HG02588 (cell line): Measurements from ENCODE around the gene ADAR.
A peak's percentile ranks its signal among the peaks of the same experiment; 100 is the strongest.

ENCODE experiments used
- ATAC-seq: cut with Tn5 transposase; IDR thresholded peaks from one replicate; pipeline ENCODE4 v1.9.1; 2021; ENCODE audit warnings: mild to moderate bottlenecking, moderate library complexity; ENCODE audit not compliant: unreplicated experiment

The ADAR gene

DNA sequence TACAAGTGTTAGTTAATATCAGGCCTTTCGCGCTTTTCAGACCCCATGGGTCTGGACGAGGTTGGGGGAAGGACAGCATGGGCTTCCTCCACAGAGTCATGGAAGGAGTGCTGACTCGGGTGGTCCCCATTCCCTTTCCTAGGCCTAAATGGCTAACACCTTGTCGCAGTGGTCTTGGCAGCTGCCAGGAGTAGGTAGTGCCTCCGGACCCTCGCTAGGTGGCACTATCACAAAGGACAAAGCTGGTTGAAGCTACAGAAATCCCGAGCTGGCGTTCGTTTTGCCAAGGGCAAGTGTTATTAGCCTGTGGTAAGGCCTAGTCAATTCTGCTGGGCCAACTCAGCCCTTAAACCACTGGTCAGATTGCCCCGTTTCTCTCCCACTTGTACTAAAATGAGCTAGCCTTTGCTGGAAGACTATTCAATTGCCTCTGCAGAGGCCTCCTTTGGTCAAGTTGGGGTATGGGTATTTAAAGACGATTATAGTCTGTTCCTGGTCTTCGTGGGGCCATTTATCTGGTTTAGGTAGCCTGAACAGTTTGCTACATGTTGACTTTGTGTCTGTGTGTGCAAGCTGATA lies 48.4 kb downstream of the ADAR start:
- ATAC-seq: no peak

DNA sequence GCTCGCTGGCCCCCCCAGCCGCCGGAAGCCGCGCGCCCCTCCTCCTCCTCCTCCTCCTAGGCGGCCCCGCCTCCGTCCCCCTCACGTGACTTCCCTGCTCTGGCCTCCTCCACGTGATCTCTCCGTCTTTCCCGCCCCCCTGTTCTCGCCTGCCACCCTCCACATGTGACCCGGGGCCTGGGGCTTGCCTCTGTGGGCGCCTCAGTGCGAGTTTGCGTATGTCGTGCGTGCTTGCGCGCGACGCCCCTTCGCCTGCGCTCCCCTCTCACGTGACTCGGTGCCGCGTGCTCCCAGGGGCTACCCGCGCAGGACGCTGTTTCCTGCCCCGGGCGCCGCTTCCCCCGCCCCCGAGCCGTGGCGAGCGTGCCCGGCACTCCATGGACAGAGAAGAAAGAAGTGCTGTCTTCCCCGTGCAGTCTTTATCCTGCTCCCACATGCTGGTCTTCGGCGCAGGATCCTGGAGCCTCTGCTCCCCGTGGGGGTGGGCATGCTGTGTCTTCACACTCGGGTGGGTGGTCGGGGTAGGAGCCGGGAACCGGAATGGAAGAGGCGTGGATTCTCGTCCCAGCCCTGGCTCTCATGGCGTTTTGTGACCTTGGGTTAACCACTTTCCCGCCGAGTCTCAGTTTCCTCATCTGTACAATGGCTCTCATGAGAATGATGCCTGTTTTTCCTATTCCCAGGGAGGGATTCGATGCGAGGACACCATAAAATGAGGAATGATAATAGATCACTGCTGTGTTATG lies 49.1 kb downstream of the ADAR start:
- peak; percentile 81 for ATAC-seq

DNA sequence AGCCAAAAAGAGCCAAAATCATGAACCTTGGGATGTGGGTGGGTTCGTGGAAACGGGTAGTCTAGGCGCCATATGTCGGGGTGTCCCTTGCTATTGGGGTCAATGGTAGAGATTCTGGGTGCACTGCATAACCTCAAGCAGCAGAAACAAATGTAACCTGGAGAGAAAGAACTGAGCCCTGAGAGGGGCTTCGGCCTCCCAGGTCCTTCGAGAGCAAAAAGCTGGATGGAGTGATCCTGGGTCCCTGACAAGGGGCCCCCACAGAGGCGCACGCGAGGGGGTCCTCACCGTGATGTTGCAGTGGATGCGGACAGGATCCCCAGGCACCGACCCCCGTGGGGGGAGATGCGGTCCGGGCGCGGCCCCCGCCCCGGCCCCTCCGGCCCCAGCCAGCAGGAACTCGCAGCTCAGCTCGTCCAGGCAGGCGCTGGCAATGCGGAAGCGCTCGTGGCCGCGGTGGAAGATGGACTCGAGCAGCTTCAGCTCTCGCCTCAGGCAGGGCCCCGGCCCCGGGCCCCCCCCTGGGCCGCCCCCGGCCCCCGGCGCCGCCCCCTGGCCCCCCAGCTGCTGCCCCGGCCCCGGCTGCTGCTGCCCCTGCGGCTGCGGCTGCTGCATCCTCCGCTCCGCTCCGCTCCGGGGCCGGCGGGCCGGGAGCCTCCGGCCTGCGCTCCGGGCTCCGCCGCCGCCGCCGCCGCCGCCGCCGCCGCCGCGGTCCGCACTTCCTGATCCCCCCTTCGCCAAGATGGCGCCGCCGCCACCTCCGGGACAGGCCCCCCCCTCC lies 49.9 kb downstream of the ADAR start, which contains the start of gene UBE2Q1:
TSS of gene UBE2Q1 (minus strand) at position 724 of the 781 bp plus-strand sequence. CDS start at position 615, 109 bp downstream.
- peak; percentile 12 for ATAC-seq

DNA sequence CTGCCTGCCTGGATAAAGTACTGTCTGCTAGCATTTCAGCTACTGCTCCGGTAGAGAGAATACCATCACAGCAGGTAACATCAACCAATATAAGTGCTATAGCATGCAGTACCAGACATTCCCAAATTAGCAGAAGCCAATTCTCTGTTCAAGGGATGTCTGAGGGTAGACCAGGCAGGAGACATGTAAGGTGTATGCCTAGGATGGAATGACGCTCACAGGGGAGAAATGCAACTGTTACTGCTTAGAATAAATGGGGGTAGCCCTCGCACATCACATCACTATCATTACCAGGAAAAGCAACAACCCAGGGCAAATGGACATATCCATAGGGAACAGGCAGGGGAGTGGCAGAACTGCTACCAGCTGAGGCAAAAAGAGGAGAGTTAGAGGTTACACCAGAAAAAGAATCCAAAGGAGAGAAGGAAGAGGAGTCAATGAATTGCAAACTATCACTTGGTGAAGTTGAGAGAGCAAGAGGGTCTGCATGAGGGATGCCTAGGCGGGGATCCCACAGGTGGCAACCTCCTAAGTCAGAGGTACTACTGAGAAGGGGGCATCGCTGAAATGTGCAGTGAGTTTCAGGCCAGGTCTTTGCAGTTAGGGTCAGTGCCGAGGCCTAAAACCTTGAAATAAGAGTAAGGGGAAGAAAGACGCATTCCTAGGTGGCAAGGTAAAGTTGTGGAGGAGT lies 50.6 kb downstream of the ADAR start:
- no peak for ATAC-seq

DNA sequence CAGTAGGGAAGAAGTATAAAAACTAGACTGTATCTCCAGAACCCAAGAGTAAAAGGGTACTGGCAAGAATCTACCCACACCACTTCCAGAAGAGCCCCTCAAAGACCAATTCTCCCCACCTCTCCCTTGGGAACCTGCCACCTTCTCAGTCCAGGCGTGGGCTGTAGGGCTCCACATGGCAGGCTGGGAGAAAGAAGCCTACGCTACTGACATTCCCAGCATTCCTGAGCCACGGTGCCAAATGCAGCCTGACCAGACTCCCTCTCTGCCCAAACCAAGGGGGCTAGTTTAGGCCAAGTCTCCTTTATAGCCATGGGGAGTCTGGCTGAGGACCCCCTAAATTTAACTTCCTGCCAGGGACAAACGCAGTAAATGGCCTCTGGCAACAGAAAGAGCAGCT lies 51.6 kb downstream of the ADAR start:
- no peak for ATAC-seq

DNA sequence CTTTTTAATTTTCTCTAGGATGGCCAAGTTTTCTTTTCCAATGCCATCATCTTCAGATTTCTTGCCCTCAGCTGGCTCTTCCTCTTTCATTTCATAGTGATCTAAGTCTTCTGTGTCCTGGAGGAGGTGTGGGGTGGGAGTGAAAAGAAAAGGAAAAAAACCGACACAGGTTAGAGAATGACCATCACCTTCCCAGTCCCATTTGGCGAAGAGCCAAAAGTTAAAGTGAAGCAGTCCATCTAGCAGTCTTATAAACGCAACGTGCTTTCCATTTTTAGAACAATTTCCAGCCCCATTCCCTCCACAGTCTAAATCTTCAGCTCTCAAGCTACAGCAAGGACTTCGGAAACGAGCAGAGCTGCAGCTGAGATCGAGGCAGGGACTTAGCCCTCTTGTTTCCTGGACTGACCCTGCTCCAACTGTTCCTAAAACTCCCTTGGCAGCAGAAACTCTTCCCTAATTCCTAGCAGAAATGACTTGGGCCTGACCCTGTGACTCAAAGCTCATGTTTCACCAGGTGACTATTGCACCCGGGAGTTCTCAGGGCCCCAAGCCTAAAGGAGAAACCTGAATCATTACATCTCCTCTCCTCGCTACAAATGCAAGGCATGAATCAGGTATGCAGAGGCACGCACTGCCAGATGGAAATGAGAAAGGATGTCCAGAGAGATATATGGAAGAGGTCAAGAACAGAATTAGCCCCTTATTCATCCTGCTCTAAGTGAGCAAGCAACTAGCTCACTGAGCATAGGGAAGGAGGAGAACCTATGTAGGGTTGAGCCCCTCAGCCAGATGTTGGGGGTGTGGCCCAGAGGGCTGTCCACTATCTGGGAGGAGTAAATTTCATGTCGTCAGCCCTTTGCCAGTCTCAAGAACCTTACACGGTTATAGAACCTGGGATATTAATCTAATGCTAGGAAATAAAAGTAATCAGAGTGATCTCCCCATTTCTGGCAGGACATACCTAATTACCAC lies 54.6 kb downstream of the ADAR start:
- no peak for ATAC-seq

DNA sequence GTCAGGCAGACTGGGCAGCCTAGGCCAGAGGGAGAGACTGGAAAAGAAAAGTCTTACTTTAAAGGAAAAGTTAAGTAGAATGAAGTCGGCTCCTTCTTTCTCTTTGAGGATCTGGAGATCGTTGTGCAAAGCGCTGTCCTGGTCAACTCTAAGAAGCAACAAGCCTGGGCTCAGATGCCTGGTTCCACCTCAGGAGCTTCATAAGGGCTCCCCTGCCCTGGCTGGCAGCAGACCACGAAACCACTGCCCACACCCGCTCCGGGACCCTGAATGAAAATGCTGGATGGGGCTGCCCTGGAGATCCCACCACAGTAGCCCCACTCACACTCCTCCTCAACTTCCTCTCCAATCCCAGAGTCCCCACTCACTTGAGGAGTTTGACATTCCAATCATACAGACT lies 56.0 kb downstream of the ADAR start:
- ATAC-seq: no peak

DNA sequence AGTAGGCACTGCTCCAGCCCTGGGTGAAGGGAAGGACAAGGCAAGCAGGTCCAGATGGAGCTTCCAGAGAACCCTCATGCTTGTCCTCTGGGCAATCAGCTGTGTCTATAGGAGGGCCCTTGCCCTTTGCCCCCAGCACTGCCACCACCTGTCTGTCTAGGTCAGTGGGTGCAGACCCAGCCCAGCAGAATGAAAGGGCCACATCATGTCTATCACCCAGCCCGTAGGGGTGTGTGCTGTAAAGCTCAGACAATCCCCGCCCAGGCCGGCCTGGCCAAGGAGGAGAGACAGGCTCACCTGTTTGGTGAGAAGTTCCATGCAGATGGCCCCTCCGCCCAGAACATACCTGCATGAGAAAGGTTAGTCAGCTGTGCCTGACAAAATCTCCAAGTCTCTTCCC lies 56.5 kb downstream of the ADAR start:
- no peak for ATAC-seq

DNA sequence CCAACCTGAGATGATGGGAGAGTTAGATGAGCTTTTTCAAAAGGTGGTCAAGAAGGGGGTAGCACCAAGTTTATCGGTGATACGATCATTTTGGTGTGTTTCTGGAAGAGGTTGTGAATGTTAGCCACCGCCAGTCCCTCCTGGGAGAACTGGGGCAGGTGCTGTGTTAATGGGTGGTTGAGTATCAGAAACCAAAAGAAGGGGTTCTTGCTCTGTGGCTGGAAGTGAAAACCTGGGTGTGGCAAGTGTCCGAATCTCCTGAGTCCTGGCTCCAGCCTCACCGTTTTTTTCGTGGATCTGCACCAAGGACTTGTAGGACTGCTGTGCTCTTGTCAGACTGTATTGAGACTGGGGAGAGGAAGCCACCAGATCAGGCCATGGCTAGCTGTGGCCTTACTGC lies 57.3 kb downstream of the ADAR start:
- ATAC-seq: no peak

DNA sequence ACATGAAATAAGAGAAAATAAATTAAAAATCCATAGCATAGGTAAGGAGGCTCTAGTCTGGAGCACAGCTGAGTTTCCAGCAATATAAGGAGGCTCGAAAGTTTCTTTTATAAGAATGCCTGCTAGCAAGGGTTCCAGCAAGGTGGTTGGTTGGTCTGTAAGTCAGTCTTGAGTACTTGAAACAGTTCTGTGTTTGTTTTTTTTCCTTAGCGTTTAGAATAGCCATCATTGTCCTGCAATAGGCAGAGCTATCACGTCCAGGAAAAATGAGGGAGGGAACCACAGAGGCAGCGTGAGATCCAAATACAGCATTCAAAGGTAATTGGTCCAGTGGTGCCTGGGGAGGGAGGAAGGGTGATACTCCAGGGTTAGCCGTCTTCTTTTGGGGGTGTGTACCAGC lies 57.9 kb downstream of the ADAR start:
- no peak for ATAC-seq

DNA sequence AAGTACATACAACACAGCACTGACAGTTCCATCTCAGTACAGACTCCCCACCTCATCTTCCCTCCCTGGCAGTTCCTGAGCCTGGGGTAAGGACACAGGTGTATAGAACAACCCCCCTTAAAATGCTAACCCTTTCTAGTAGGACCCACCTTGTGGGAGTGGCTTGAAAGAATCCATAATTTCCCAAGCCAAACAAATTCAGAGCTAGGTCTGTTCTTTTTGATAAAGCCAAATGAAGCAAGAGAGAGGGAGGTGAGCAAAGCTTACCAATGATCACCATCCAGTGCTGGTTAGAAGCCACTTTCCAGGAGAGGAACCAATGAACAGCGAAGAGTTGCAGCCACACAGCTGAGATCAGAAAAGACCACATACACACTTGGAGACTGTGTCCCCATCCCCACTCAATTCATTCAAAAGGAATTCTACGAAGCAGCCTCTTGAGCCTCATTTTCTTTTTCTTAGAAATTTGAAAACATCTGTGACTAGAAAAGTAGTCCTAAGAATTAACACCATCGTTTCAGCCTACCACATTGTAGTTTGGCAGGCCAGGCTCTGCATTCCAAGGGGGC lies 58.7 kb downstream of the ADAR start:
- ATAC-seq: no peak

DNA sequence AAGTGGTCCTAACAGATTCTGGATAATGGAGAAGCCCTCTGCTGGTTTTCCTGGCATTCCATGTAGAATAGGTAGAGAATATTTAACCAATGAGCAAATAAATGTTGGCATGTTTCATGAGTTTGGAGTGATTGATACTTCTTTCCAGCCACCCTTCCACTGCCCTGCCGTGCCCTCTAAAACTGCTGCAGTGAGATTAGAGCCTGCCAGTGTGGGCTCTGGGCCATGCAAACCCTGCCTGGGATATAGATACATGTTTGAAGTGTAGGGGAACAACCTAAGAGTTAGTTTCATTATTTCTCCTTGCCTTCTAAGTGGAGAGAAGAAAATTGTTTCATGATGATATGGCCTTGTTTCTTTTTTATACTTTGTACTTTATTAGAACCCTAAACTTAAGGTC lies 60.0 kb downstream of the ADAR start:
- no peak for ATAC-seq

DNA sequence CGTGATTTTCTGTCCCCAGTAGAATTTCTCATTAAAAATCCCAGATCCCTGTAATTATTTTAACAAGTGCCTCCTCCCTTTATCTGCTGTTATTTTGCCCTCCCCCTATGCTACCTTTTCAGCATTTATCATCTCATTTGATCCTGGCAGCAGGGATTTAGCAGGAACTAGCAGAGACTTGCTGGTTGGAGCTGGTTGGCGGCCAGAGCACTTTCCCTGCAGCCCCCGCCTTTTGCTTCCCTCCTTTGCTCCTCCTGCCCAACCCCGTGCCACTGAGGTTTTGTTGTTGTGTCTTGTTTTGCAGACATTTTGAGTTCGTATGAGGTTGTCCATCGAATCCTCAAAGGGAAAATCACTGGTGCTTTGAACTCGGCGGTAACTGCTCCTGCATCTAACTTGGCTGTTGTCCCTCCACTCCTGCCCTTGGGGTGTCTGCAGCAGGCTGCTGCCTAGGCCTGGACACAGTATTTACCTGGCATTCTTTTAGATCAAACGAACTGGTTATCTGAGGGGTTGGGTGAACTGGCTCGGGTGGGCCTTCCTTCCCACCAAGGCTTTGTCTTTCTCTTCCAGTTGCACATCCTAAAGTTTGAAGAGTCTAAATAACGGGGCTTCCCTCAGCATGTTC lies 60.8 kb downstream of the ADAR start:
- ATAC-seq: no peak

DNA sequence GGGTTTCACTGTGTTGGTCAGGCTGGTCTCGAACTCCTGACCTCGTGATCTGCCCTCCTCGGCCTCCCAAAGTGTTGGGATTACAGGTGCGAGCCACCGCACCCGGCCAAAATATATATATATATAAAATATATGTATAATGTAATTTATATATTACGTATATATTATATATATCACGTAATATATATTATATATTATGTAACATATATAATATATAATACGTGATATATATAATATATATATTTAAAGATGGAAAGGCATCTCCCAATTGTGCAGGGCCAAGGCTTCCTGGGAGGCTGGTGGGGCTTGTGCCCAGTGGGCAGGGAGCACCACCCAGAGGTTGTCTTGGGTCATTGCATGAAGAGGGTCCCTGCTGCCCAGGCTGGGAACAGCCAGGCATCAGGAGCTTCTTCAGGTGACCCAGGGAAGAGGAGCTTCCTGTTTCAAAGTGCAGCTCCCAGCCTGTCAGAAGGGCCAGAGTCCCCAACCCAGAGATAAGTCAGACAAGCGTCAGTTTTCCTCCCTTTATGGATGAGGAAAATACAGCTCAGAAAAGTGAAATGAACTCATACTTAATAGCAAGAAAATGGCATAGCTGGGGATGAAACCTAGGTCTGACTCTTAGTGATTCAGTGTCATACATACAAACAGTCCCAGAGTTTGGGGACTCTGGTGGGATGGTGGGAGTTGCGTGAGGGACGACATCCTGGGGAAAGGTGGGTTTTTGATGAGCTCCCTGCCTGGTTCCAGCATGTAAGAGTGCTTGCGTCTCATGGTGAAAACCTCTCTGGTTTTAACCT lies 61.5 kb downstream of the ADAR start:
- no peak for ATAC-seq

DNA sequence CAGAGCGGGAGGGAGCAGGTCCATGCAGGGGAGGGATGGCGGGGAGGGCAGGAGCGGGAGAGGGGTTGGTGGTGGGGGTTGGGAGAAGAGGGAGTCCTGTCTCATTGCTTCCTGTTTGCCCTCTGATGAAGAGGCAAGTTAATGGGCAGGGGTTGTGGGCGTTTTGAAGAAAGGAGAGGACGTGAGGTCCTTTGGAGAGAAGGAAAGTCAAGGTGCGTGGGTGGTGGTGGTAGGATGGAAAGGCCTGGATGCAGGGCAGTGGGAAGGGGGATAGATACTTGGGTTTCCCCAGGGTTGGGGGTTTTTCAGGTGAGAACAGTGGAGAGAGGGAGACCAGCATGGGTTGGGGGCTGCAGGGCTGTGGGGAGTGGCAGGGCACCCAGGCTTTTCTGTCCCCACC lies 66.8 kb downstream of the ADAR start:
- no peak for ATAC-seq

DNA sequence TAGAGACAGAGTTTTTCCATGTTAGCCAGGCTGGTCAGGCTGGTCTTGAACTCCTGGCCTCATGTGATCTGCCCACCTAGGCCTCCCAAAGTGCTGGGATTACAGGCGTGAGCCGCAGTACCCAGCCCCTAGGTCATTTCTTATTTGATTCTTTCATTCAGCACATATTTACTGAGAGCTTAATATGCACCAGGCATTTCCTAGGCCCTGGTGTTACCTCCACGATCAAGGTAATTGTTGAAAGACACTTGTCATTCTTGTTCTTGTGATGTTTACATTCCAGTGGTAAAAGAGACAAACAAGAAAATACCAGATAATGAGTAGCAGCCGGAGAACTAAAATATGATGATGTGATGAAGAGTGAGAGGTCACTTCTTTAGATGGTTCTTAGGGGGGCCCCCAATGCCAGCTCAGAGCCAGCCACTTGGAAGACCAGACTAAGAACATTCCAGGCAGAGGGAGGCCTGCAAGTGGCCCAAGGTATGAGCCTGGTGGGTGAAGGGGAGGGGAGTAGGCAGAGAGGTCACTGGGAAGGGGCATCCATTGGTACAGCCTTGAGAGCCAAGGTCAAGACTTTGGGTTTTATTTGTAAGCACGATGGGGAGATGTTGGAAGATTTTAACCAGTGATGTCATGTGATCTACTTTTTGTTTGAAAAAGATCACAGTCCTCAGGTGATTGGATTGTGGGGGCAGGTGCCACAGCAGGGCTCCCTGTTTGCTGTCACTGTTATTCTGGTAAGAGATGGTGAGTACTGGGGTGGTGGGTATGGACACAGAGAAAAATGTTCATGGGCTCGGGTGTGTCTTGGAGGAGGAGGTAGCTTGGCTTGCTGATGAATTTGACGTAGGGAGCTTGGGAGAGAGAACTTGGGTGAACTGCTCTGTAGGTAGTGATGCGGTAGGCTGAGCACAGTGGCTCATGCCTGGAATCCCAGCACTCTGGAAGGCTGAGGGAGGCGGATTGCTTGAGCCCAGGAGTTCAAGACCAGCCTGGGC lies 68.2 kb downstream of the ADAR start:
- no peak for ATAC-seq

DNA sequence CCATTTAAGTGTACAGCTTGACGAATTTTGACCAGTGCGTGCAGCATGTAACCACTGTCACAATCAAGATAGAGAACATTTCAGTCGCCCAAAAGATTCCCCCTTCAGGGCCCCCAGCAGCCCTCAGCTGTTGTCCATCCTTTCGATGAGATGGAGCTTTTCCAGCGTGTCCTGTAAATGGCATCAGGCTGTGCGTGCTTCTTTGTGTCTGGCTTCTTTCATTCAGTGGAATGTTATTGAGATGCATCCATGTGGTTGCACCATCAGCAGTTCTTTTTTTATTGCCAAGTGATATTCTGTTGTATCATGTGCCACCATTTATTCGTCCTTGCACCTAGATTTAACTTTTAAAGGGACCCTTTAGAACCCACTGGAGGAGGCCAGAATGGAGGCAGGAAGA lies 71.4 kb downstream of the ADAR start:
- no peak for ATAC-seq
